ENCODE measurements around the gene HINFP. TPM values are rescaled to one million over a fixed set of nuclear protein-coding genes. Genes with fewer than 3 reads are reported as not detected.
A peak's percentile ranks its signal among the peaks of the same experiment; 100 is the strongest.

The HINFP gene
- polyA plus RNA-seq, 1 donor from 2014 or later = 50.0 TPM

DNA sequence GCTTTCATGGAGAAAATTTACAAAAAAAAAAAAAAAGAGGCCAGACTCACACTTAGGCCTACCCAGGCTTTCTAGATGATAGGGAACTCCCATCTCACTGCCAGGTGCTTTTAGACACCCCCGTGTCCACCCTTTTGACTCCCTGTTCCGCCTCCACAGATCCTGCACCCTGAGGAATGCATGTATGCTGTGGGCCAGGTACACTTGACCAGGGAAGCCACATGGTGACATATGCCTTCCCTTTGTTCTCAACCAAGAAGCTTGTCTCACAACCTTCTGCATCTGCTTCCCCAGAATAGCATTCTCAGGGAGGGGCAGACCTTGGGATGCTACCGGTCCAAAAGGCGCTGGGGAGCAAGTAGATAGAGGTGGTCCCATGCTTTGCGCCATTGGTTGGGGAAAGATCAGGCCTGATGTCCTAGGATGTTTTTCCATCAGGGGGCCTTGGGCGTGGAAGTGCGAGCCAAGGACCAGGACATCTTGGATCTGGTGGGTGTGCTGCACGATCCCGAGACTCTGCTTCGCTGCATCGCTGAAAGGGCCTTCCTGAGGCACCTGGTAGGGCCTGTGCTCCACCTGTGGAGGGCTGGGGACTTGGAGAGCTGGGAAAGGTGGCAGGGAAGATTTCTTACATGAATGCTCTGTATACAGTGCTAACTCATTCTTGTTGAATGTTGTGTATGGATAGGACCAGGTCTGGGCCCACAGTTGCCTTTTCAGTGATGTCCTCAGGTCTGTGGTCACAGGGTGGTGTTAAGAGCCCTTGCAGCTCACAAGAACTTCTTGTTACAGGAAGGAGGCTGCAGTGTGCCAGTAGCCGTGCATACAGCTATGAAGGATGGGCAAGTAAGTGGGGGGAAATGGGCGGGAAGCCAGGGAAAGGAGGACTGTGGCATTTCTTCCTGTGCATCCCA is 29.2 kb upstream of the HINFP start:
- H3K27me3 ChIP-seq (ENCODE audit: insufficient read depth, low read depth, low read length) = no peaks in the 10 kb centered on the region
- TF ChIP-seq SMC3 (conservative IDR thresholded peaks at IDR 0.05; ENCODE audit: poor library complexity) = no peak
- no peak for TF ChIP-seq EZH2 (IDR thresholded peaks at IDR 0.05; ENCODE audit: borderline replicate concordance, insufficient read depth, low read length, poor library complexity, severe bottlenecking)
- TF ChIP-seq, protein P1, sequence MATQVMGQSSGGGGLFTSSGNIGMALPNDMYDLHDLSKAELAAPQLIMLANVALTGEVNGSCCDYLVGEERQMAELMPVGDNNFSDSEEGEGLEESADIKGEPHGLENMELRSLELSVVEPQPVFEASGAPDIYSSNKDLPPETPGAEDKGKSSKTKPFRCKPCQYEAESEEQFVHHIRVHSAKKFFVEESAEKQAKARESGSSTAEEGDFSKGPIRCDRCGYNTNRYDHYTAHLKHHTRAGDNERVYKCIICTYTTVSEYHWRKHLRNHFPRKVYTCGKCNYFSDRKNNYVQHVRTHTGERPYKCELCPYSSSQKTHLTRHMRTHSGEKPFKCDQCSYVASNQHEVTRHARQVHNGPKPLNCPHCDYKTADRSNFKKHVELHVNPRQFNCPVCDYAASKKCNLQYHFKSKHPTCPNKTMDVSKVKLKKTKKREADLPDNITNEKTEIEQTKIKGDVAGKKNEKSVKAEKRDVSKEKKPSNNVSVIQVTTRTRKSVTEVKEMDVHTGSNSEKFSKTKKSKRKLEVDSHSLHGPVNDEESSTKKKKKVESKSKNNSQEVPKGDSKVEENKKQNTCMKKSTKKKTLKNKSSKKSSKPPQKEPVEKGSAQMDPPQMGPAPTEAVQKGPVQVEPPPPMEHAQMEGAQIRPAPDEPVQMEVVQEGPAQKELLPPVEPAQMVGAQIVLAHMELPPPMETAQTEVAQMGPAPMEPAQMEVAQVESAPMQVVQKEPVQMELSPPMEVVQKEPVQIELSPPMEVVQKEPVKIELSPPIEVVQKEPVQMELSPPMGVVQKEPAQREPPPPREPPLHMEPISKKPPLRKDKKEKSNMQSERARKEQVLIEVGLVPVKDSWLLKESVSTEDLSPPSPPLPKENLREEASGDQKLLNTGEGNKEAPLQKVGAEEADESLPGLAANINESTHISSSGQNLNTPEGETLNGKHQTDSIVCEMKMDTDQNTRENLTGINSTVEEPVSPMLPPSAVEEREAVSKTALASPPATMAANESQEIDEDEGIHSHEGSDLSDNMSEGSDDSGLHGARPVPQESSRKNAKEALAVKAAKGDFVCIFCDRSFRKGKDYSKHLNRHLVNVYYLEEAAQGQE (IDR thresholded peaks at IDR 0.05; ENCODE audit: borderline replicate concordance) = no peak
- TF ChIP-seq, protein P2, sequence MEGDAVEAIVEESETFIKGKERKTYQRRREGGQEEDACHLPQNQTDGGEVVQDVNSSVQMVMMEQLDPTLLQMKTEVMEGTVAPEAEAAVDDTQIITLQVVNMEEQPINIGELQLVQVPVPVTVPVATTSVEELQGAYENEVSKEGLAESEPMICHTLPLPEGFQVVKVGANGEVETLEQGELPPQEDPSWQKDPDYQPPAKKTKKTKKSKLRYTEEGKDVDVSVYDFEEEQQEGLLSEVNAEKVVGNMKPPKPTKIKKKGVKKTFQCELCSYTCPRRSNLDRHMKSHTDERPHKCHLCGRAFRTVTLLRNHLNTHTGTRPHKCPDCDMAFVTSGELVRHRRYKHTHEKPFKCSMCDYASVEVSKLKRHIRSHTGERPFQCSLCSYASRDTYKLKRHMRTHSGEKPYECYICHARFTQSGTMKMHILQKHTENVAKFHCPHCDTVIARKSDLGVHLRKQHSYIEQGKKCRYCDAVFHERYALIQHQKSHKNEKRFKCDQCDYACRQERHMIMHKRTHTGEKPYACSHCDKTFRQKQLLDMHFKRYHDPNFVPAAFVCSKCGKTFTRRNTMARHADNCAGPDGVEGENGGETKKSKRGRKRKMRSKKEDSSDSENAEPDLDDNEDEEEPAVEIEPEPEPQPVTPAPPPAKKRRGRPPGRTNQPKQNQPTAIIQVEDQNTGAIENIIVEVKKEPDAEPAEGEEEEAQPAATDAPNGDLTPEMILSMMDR (IDR thresholded peaks at IDR 0.05; ENCODE audit: poor library complexity, severe bottlenecking) = no peak
- no peak for TF ChIP-seq RAD21 (conservative IDR thresholded peaks at IDR 0.05)
- no peak for TF ChIP-seq POLR2AphosphoS5 (IDR thresholded peaks at IDR 0.05)
- no peak for TF ChIP-seq MXI1 (conservative IDR thresholded peaks at IDR 0.05; ENCODE audit: poor library complexity, severe bottlenecking)
- no peak for TF ChIP-seq TAF1 (IDR thresholded peaks at IDR 0.05; ENCODE audit: low read depth)
- TF ChIP-seq EP300 (conservative IDR thresholded peaks at IDR 0.05; ENCODE audit: poor library complexity, severe bottlenecking) = no peak
- no peak overlapping the region for H3K27ac ChIP-seq (ENCODE audit: low read length)
- H3K79me2 ChIP-seq (replicated peaks; ENCODE audit: insufficient read depth, low read length) = peaks cover 23% of the 10 kb centered on the region
- no peak overlapping the region for H2AFZ ChIP-seq (ENCODE audit: low read depth, low read length)
- H4K20me1 ChIP-seq (ENCODE audit: insufficient read depth) = no peaks in the 10 kb centered on the region
- no peaks in the 10 kb centered on the region for H3K9me3 ChIP-seq (ENCODE audit: low read length)
- no peak overlapping the region for H3K9ac ChIP-seq (ENCODE audit: low read length)
- H3K9me2 ChIP-seq (ENCODE audit: insufficient read depth, low read length) = no peaks in the 10 kb centered on the region
- no peak overlapping the region for H3K4me2 ChIP-seq (ENCODE audit: low read length)
- H3F3A ChIP-seq (ENCODE audit: insufficient read depth, low read length, poor library complexity, severe bottlenecking) = no peaks in the 10 kb centered on the region
- no peaks in the 10 kb centered on the region for H3K36me3 ChIP-seq (ENCODE audit: insufficient read depth, low read length)
- peak overlapping the region; percentile 92 for H3K4me3 ChIP-seq (ENCODE audit: low read length)

DNA sequence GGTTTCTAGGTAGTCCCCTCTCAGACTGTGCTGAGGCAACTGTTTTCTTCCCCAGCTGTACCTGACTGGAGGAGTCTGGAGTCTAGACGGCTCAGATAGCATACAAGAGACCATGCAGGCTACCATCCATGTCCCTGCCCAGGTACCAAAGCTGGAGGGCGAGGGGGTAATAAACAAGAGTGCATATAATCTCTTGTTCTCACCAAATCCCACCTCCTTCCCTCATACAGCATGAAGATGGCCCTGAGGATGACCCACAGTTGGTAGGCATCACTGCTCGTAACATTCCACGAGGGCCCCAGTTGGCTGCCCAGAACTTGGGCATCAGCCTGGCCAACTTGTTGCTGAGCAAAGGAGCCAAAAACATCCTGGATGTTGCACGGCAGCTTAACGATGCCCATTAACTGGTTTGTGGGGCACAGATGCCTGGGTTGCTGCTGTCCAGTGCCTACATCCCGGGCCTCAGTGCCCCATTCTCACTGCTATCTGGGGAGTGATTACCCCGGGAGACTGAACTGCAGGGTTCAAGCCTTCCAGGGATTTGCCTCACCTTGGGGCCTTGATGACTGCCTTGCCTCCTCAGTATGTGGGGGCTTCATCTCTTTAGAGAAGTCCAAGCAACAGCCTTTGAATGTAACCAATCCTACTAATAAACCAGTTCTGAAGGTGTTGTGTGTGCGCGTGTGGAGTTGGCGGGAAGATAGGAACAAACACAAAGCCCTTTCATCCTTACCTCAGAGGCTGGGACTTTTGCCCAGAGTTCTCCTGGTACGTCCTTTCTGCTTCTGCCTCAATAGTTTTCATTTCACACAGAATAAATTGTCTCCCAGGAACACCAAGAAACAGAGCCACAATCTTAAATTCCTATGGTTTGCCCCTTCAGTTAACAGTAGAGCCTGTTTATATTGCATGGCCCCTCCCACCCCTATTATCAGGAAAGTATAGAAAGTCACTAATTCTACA is 28.2 kb upstream of the HINFP start:
- Histone ChIP-seq H3K9me2 (ENCODE audit: insufficient read depth, low read length) (no peaks in the 10 kb centered on the region), H3K4me2 (ENCODE audit: low read length) (peak overlapping the region; percentile 77), H3K27ac (ENCODE audit: low read length) (peak overlapping the region; percentile 25), H4K20me1 (ENCODE audit: insufficient read depth) (no peaks in the 10 kb centered on the region), H3F3A (ENCODE audit: insufficient read depth, low read length, poor library complexity, severe bottlenecking) (no peaks in the 10 kb centered on the region), H3K36me3 (ENCODE audit: insufficient read depth, low read length) (no peaks in the 10 kb centered on the region), H2AFZ (ENCODE audit: low read depth, low read length) (no peak overlapping the region), H3K27me3 (ENCODE audit: insufficient read depth, low read depth, low read length) (no peaks in the 10 kb centered on the region), H3K9me3 (ENCODE audit: low read length) (no peaks in the 10 kb centered on the region), H3K9ac (ENCODE audit: low read length) (peak overlapping the region; percentile 71), H3K4me3 (ENCODE audit: low read length) (peak overlapping the region; percentile 92), H3K79me2 (replicated peaks; ENCODE audit: insufficient read depth, low read length) (peaks cover 23% of the 10 kb centered on the region)
- TF ChIP-seq EP300 (conservative IDR thresholded peaks at IDR 0.05; ENCODE audit: poor library complexity, severe bottlenecking) = no peak
